ENCODE data around the gene MAN2A2. TPM values are rescaled to one million over a fixed set of nuclear protein-coding genes. Genes with fewer than 3 reads are reported as not detected.
A peak's percentile ranks its signal among the peaks of the same experiment; 100 is the strongest.

MAN2A2 gene
- total and polyA plus RNA-seq, 2 of the 8 experiments (the other 6 are each of a cell fraction or from before 2014, with no cell fraction given) = 23.1 to 29.7 TPM

DNA sequence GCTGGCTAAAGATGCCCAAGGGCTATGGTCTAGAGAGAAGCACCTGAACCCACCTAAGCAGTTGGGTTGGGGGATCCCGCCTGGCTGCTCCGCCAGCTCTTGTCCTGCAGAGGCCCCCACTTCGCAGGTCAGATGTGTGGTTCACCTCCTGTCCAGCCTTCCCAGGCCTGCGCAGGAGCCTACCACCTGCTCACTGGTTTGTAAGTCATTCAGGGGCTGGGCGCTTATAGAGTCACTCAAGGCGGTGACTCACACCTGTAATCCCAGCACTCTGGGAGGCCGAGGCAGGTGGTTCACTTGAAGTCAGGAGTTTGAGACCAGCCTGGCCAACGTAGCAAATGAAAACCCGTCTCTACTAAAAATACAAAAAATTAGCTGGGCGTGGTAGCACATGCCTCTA lies 38.6 kb upstream of the MAN2A2 start:
- 93% methylated on average over 10 of the region's 10 CpGs; no CpG with 5 or more reads in 1 of the 2 experiments for WGBS, 2 experiments (ENCODE audit: extremely low coverage in 1 of 2, insufficient coverage in 1 of 2, insufficient read length in 1 of 2, insufficient replicate concordance in 2 of 2, low coverage in 1 of 2, low lambda C conversion rate in 2 of 2, missing lambda C conversion rate in 1 of 2)
- no peak overlapping the region for H3K23ac ChIP-seq (ENCODE audit: insufficient read length)
- no peak overlapping the region for H3K18ac ChIP-seq (ENCODE audit: extremely low read depth, low read length)
- POLR2A ChIA-PET (ENCODE audit: partially characterized antibody) = interaction anchor here (0.8 to 1.2 kb wide), 3 partner anchors 23 to 34 kb away, joined by 3 read pairs; no protein-coding TSS in a partner anchor
- H3K79me1 ChIP-seq (ENCODE audit: low read depth, low read length) = no peaks in the 10 kb centered on the region
- no peak overlapping the region for H3K14ac ChIP-seq (ENCODE audit: insufficient read length)
- no peak overlapping the region for H3K4me2 ChIP-seq (ENCODE audit: insufficient read depth in 1 of 2, low read depth in 2 of 2, low read length in 2 of 2)
- H2AK5ac ChIP-seq (ENCODE audit: low read depth, low read length) = no peak overlapping the region
- H4K20me1 ChIP-seq (replicated peaks in 1 of 2; ENCODE audit: control insufficient read depth in 1 of 2, insufficient read depth in 2 of 2, low read length in 2 of 2) = no peaks in the 10 kb centered on the region
- no peaks in the 10 kb centered on the region for H3K36me3 ChIP-seq (ENCODE audit: control insufficient read depth in 2 of 4, insufficient read depth in 4 of 4, low read length in 3 of 4)
- H3K9me3 ChIP-seq (ENCODE audit: insufficient read depth in 2 of 2, low read depth in 1 of 2, low read length in 1 of 2) = no peaks in the 10 kb centered on the region
- no peaks in the 10 kb centered on the region for H3K27me3 ChIP-seq (replicated peaks in 1 of 4; ENCODE audit: control insufficient read depth in 3 of 4, extremely low read depth in 1 of 4, insufficient read depth in 3 of 4, low read length in 3 of 4)
- H4K91ac ChIP-seq (replicated peaks; ENCODE audit: insufficient read length, low read length) = no peak overlapping the region
- CTCF ChIA-PET (ENCODE audit: partially characterized antibody) = interaction anchor here (0.7 to 3.0 kb wide), 13 partner anchors 11 to 217 kb away, joined by 3 to 23 read pairs (median 4); partner anchors contain the start of gene FES
- H3K27ac ChIP-seq (ENCODE audit: low read depth, low read length) = no peak overlapping the region
- no peak overlapping the region for H2AFZ ChIP-seq (ENCODE audit: low read length)
- H3K4ac ChIP-seq (replicated peaks; ENCODE audit: insufficient read length, low read depth, low read length) = no peak overlapping the region
- DNase-seq (ENCODE audit: low read depth in 1 of 2, low spot score in 2 of 2) (no peak), FAIRE-seq (no peak)
- H3K56ac ChIP-seq (replicated peaks; ENCODE audit: insufficient read length, low read depth, low read length) = no peak overlapping the region
- H3K23me2 ChIP-seq (ENCODE audit: low read depth, low read length) = peaks cover 1% of the 10 kb centered on the region; the same call in 1 of the 2 replicates
- H2BK15ac ChIP-seq (ENCODE audit: low read length) = no peak overlapping the region
- no peak overlapping the region for H4K5ac ChIP-seq (ENCODE audit: insufficient read length, low read depth, low read length)
- H2BK120ac ChIP-seq (replicated peaks; ENCODE audit: low read depth, low read length) = no peak overlapping the region
- H3K4me3 ChIP-seq (ENCODE audit: extremely low read depth in 1 of 4, insufficient read depth in 2 of 4, low read depth in 3 of 4, low read length in 4 of 4) = no peak overlapping the region
- H3K9ac ChIP-seq (replicated peaks in 1 of 4; ENCODE audit: extremely low read depth in 1 of 4, low read depth in 3 of 4, low read length in 3 of 4) = no peak overlapping the region
- H4K8ac ChIP-seq (ENCODE audit: extremely low read depth, insufficient read depth, low read length) = no peak overlapping the region
- H2BK12ac ChIP-seq (ENCODE audit: low read depth, low read length) = 0 out of 2 replicates have a peak overlapping the region, but pooled peaks have one; percentile 1
- no peak overlapping the region for H2BK20ac ChIP-seq (ENCODE audit: low read length)
- H3K79me2 ChIP-seq (ENCODE audit: control insufficient read depth in 1 of 2, insufficient read depth in 2 of 2, low read length in 2 of 2) = no peaks in the 10 kb centered on the region
- H2BK5ac ChIP-seq (ENCODE audit: low read depth, low read length) = no peak overlapping the region
- H3K4me1 ChIP-seq (replicated peaks in 1 of 4; ENCODE audit: control insufficient read depth in 3 of 4, insufficient read depth in 4 of 4, low read length in 3 of 4) = peaks cover 8 to 19% (median 12%) of the 10 kb centered on the region in 4 experiments
- no peak for TF ChIP-seq SIN3A (conservative IDR thresholded peaks at IDR 0.05 in 1 of 2, IDR thresholded peaks at IDR 0.05 in 1 of 2; ENCODE audit: low read depth in 1 of 2, low read length in 2 of 2)
- TF ChIP-seq KDM1A (IDR thresholded peaks at IDR 0.05; ENCODE audit: borderline replicate concordance, low read length) = no peak
- TF ChIP-seq, protein P1, sequence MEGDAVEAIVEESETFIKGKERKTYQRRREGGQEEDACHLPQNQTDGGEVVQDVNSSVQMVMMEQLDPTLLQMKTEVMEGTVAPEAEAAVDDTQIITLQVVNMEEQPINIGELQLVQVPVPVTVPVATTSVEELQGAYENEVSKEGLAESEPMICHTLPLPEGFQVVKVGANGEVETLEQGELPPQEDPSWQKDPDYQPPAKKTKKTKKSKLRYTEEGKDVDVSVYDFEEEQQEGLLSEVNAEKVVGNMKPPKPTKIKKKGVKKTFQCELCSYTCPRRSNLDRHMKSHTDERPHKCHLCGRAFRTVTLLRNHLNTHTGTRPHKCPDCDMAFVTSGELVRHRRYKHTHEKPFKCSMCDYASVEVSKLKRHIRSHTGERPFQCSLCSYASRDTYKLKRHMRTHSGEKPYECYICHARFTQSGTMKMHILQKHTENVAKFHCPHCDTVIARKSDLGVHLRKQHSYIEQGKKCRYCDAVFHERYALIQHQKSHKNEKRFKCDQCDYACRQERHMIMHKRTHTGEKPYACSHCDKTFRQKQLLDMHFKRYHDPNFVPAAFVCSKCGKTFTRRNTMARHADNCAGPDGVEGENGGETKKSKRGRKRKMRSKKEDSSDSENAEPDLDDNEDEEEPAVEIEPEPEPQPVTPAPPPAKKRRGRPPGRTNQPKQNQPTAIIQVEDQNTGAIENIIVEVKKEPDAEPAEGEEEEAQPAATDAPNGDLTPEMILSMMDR (IDR thresholded peaks at IDR 0.05; ENCODE audit: control extremely low read depth in 1 of 3, insufficient read depth in 1 of 3, low read depth in 1 of 3, low read length in 3 of 3) = peak; percentile 1 to 24 (median 19); a peak in 2 of 4 replicates
- peak in 1 of 2 experiments; percentile 41; a peak in 2 of 4 replicates for TF ChIP-seq RAD21 (IDR thresholded peaks at IDR 0.05 in 1 of 2, conservative IDR thresholded peaks at IDR 0.05 in 1 of 2; ENCODE audit: low read depth in 2 of 2, low read length in 2 of 2)
- no peak for TF ChIP-seq ZNF274 (IDR thresholded peaks at IDR 0.05; ENCODE audit: borderline replicate concordance, extremely low read depth, low read length)
- TF ChIP-seq HDAC2 (IDR thresholded peaks at IDR 0.05; ENCODE audit: borderline replicate concordance in 1 of 2, low read depth in 2 of 2, low read length in 2 of 2) = no peak
- TF ChIP-seq POLR2AphosphoS5 (IDR thresholded peaks at IDR 0.05; ENCODE audit: low read depth, low read length) = no peak
- no peak for TF ChIP-seq EGR1 (IDR thresholded peaks at IDR 0.05; ENCODE audit: borderline replicate concordance, low read depth, low read length)
- TF ChIP-seq JUN (IDR thresholded peaks at IDR 0.05; ENCODE audit: low read depth, low read length) = no peak
